GM12892 (cell line): ENCODE data around the gene WNK2. TPM values are rescaled to one million over a fixed set of nuclear protein-coding genes. Genes with fewer than 3 reads are reported as not detected.
"Not testable (repeated sequence)": the region's sequence is repeated elsewhere in the genome, so short reads cannot be mapped to it uniquely, and the experiment has no call there.

Experiments
- DNase-seq: peaks from one replicate; pipeline ENCODE4 v3.0.0; 2011; ENCODE audit not compliant: insufficient read length
- FAIRE-seq: peaks from 2 replicates; lab custom pipeline; 2011; peaks lifted over from hg19 to GRCh38; lab: Jason Lieb, UNC
- POLR2A ChIP-seq: IDR thresholded peaks from 2 replicates; pipeline ENCODE4 v1.6.1; 2011; ENCODE audit warnings: low read depth, low read length, control low read depth
- POLR2AphosphoS5 ChIP-seq: IDR thresholded peaks from 2 replicates; pipeline ENCODE4 v1.6.1; 2011; ENCODE audit warnings: low read depth, low read length, control low read depth
- TAF1 ChIP-seq: IDR thresholded peaks from 2 replicates; pipeline ENCODE4 v1.6.1; 2011; ENCODE audit warnings: low read depth, mild to moderate bottlenecking, control low read depth, low read length, borderline replicate concordance
- polyA plus RNA-seq: library from polyadenylated mRNA; unstranded; fragments of >200 nt; gene quantifications from one replicate; pipeline ENCODE4 v1.2.1, GENCODE V29; 2012; ENCODE audit warnings: missing spikeins, inconsistent platforms; ENCODE audit not compliant: missing spikeins

WNK2 gene
- not detected for polyA plus RNA-seq

GRCh38 chr9:93183663-93184431, at the start of gene WNK2:
TSS of gene WNK2 (plus strand) at chr9:93184139. CDS start at chr9:93184930, 791 bp downstream.
- TF ChIP-seq POLR2AphosphoS5: no peak
- DNase-seq: peak; percentile 58
- no peak for FAIRE-seq

- DNase-seq: no peak
- TF ChIP-seq POLR2A (no peak), POLR2AphosphoS5 (no peak), TAF1 (no peak)
- no peak for FAIRE-seq
Observed at GRCh38 chr9:93134740-93135444, 49.0 kb upstream of the WNK2 start.

- no peak for TF ChIP-seq POLR2A
- TF ChIP-seq TAF1: no peak
- TF ChIP-seq POLR2AphosphoS5: no peak
- no peak for FAIRE-seq
- DNase-seq: no peak
Observed at GRCh38 chr9:93136011-93136440, 47.9 kb upstream of the WNK2 start.

GRCh38 chr9:93137362-93137761, 46.6 kb upstream of the WNK2 start:
- DNase-seq: no peak

GRCh38 chr9:93138171-93138764, 45.7 kb upstream of the WNK2 start:
- TF ChIP-seq POLR2A (no peak), POLR2AphosphoS5 (no peak), TAF1 (no peak)
- FAIRE-seq: peak; percentile 9
- no peak for DNase-seq

More at GRCh38 chr9:93137362-93137761, 46.6 kb upstream of the WNK2 start:
- TF ChIP-seq TAF1: no peak
- TF ChIP-seq POLR2A: no peak
- no peak for TF ChIP-seq POLR2AphosphoS5
- no peak for FAIRE-seq

- no peak for TF ChIP-seq POLR2A
- DNase-seq (no peak), FAIRE-seq (no peak)
Observed at GRCh38 chr9:93139365-93140182, 44.4 kb upstream of the WNK2 start.

GRCh38 chr9:93141771-93142483, 42.0 kb upstream of the WNK2 start:
- TF ChIP-seq POLR2AphosphoS5 (no peak), TAF1 (no peak), POLR2A (no peak)
- FAIRE-seq (no peak), DNase-seq (no peak)

GRCh38 chr9:93143830-93144530, 40.0 kb upstream of the WNK2 start:
- DNase-seq (no peak), FAIRE-seq (no peak)
- no peak for TF ChIP-seq POLR2A
- no peak for TF ChIP-seq POLR2AphosphoS5
- no peak for TF ChIP-seq TAF1

GRCh38 chr9:93146696-93147095, 37.2 kb upstream of the WNK2 start:
- DNase-seq, FAIRE-seq: not testable (repeated sequence)

- TF ChIP-seq POLR2AphosphoS5: no peak
- TF ChIP-seq POLR2A: no peak
- no peak for TF ChIP-seq TAF1
- FAIRE-seq: no peak
Observed at GRCh38 chr9:93147632-93148031, 36.3 kb upstream of the WNK2 start.

More at GRCh38 chr9:93147632-93148031, 36.3 kb upstream of the WNK2 start:
- DNase-seq: no peak
